GM21529 (cell line): ENCODE measurements around the gene MARCOL.
"Not testable (repeated sequence)": the region's sequence is repeated elsewhere in the genome, so short reads cannot be mapped to it uniquely, and the experiment has no call there.

Experiments used
- ATAC-seq: cut with Tn5 transposase; IDR thresholded peaks from one replicate; pipeline ENCODE4 v1.9.1; 2021; ENCODE audit not compliant: unreplicated experiment

Gene MARCOL

DNA sequence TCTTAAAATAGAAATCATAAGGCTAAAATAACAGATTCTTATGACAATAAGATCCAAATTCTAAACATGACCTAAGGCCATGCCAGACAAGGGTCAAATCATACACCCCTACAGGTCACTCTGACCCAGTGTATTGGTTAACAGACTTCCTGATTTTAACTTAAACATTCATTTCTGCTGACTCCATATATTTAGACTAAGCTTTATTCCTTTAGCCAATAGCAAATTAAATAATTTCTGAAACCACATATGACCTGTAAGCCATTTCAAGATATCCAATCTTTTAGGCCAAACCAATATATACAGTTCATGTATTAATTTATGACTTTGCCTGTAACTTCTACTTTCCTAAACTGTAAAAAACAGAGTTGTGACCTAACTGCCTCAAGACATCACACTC is 22.9 kb downstream of the MARCOL start:
- no peak for ATAC-seq

DNA sequence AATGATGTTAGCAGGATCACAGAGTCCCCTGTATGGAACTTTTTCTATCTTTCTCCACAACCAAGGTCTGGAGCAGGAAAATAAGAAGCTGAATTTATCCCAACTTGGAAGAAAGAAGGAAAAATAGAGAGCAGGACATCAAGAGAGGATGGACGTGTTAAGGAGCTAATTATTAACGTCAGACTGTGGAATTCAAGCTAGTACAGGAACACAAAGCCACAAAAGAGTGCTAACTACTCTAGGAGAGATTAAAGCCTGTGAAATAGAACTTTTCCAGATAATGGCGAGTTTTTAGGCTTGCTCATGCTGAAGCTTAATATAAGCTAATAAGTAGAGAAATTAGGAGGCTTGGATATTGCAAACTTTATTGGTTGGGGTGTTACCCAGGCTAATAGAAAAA is 29.6 kb downstream of the MARCOL start:
- no peak for ATAC-seq

DNA sequence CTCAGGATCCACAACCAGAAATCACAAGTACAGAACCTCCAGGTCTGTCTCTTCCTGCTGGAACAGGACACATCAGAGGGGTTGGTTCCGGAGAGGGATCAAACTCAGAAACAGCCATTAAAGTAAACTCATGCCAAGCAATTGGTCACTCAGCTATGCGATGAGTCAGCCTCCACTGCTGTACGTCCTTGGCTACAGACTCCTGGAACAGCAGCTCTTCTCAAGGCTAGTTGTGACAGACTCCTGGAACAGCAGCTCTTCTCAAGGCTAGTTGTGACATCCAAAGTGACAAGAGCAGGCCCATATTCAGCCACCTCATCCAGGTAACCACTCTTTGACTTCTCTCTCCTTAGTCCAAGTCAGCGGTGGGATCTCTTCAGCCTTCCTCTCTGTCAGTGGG is 30.2 kb downstream of the MARCOL start, which contains the start of gene SPINK13:
Gene SPINK13, plus strand, starts transcription at position 229 of the 400 bp plus-strand sequence. CDS start 1,279 bp downstream, outside the sequence.
- no peak for ATAC-seq

DNA sequence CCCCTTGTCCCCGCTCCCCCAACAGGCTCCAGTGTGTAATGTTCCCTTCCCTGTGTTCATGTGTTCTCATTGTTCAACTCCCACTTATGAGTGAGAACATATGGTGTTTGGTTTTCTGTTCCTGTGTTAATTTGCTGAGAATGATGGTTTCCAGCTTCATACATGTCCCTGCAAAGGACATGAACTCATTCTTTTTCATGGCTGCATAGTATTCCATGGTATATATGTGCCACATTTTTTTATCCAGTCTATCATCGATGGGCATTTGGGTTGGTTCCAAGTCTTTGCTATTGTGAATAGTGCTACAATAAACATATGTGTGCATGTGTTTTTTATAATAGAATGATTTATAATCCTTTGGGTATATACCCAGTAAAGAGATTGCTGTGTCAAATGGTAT is 36.8 kb downstream of the MARCOL start:
- not testable (repeated sequence) for ATAC-seq

DNA sequence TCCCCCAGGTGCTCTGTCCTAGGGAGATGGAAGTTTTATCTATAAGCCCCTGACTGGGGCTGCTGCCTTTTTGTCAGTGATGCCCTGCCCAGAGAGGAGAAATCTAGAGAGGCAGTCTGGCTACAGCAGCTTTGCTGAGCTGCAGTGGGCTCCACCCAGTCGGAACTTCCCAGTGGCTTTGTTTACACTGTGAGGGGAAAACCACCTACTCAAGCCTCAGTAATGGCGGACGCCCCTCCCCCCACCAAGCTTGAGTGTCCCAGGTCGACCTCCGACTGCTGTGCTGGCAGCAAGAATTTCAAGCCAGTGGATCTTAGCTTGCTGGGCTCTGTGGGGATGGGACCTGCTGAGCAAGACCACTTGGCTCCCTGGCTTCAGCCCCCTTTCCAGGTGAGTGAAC is 42.6 kb downstream of the MARCOL start:
- ATAC-seq: not testable (repeated sequence)

DNA sequence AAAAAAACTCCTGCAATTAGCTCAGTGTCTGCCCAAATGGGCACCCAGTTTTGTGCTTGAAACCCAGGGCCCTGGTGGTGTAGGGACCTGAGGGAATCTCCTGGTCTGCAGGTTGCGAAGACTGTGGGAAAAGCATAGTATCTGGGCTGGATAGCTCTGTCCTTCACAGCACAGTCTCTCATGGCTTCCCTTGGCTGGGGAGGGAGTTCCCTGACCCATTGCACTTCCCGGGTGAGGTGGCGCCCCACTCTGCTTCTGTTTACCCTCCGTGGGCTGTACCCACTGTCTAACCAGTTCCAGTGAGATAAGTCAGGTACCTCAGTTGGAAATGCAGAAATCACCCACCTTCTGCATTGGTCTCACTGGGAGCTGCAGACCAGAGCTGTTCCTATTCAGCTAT is 43.0 kb downstream of the MARCOL start:
- ATAC-seq: not testable (repeated sequence)

DNA sequence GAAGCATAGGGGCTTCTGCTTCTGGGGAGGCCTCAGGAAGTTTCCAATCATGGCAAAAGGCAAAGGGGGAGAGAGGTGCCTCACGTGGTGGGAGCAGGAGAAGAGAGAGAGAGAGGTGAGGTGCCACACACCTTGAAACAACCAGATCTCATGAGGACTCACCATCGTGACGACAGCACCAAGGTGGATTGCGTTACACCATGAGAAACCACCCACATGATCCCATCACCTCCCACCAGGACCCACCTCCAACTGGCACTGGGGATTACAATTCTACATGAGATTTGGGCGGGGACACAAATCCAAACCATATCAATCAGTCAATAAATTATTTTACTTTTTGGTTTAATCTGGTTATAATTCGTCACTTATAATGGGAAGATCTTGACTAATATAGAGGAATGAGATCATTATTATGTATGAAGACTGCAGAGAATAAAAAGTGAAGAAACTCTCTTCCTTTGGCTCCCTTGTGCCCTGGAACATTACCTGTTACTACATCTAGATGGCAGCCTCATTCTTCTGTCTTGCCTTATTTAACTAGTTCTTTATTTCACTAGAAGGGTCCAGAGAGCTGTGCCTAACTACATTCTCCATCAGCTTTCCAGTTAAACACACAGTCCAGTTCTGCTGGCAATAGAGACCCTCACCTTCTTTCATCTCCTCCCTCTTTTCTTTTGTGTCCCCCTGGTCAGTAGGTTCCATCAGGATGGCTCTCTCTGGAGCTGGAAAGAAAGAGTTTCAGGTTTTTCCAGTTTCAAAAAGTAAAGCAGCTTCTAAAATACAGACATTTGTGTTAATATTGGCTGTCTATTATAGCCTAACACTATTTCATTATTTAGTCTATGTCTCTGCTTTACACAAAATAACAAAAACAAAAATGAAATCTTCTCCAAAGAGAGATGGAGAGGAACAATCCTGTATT is 52.2 kb downstream of the MARCOL start:
- ATAC-seq: no peak
